GM23338 (cell line): ENCODE results near the gene PKIB. TPM values are rescaled to one million over a fixed set of nuclear protein-coding genes. Genes with fewer than 3 reads are reported as not detected.
"Not testable (repeated sequence)": the region's sequence is repeated elsewhere in the genome, so short reads cannot be mapped to it uniquely, and the experiment has no call there.

ENCODE experiments used
- ATAC-seq: fragments of 200-7000 bp; cut with Tn5 transposase; 3 replicates; pipeline ENCODE4 v1.9.1; 2020
- DNase-seq: peaks from one replicate; pipeline ENCODE4 v3.0.0-alpha.2; 2015; ENCODE audit warnings: low spot score
- H2AFZ ChIP-seq: fragments of 200-600 bp; sonication (generic); 2 replicates; pipeline ENCODE4 v1.8.0; 2016; ENCODE audit warnings: antibody characterized with exemption, mild to moderate bottlenecking, moderate library complexity
- H3F3A ChIP-seq: fragments of 200-600 bp; sonication (generic); replicated peaks from 2 replicates; pipeline ENCODE4 v1.8.0; 2017; ENCODE audit warnings: antibody characterized with exemption, mixed run types, low read depth
- H3K27ac ChIP-seq: fragments of 200-600 bp; sonication (generic); 2 replicates; pipeline ENCODE4 v1.6.1; 2016; ENCODE audit warnings: low read depth
- H3K27me3 ChIP-seq: fragments of 200-600 bp; sonication (generic); 2 replicates; pipeline ENCODE4 v1.8.0; 2016; ENCODE audit warnings: mild to moderate bottlenecking, mixed run types, moderate library complexity; ENCODE audit not compliant: insufficient read depth
- H3K36me3 ChIP-seq: fragments of 200-600 bp; sonication (generic); 2 replicates; pipeline ENCODE4 v1.8.0; 2016; ENCODE audit warnings: mild to moderate bottlenecking; ENCODE audit not compliant: insufficient read depth
- H3K4me1 ChIP-seq: fragments of 200-600 bp; sonication (generic); 2 replicates; pipeline ENCODE4 v1.8.0; 2016; ENCODE audit warnings: mild to moderate bottlenecking, moderate library complexity; ENCODE audit not compliant: insufficient read depth
- H3K4me2 ChIP-seq: fragments of 200-600 bp; sonication (generic); 2 replicates; pipeline ENCODE4 v1.7.1; 2017; ENCODE audit warnings: mixed run types
- H3K4me3 ChIP-seq: fragments of 200-600 bp; sonication (generic); 2 replicates; pipeline ENCODE4 v1.6.1; 2016; ENCODE audit warnings: mixed run types
- H3K79me2 ChIP-seq: fragments of 200-600 bp; sonication (generic); replicated peaks from 2 replicates; pipeline ENCODE4 v1.8.0; 2017; ENCODE audit warnings: mild to moderate bottlenecking; ENCODE audit not compliant: insufficient read depth
- H3K9me2 ChIP-seq: fragments of 200-600 bp; sonication (generic); 2 replicates; pipeline ENCODE4 v1.8.0; 2017; ENCODE audit not compliant: insufficient read depth
- H4K20me1 ChIP-seq: fragments of 200-600 bp; sonication (generic); replicated peaks from 2 replicates; pipeline ENCODE4 v1.8.0; 2017; ENCODE audit warnings: mild to moderate bottlenecking; ENCODE audit not compliant: insufficient read depth
- H3K27ac Mint-ChIP-seq: 2 replicates; pipeline ENCODE4 v1.8.0; 2020; ENCODE audit warnings: inconsistent platforms, mild to moderate bottlenecking, moderate library complexity, mixed read lengths
- H3K27me3 Mint-ChIP-seq: 3 replicates; pipeline ENCODE4 v1.8.0; 2022; ENCODE audit warnings: low read depth, mild to moderate bottlenecking, moderate library complexity, mixed read lengths, inconsistent platforms; ENCODE audit not compliant: insufficient read depth, poor library complexity
- H3K36me3 Mint-ChIP-seq: 3 replicates; pipeline ENCODE4 v1.8.0; 2021; ENCODE audit warnings: low read depth, mild to moderate bottlenecking, inconsistent platforms, moderate library complexity, mixed read lengths
- H3K4me1 Mint-ChIP-seq: 3 replicates; pipeline ENCODE4 v1.8.0; 2020; ENCODE audit warnings: mild to moderate bottlenecking, inconsistent platforms, mixed read lengths
- H3K4me3 Mint-ChIP-seq: 3 replicates; pipeline ENCODE4 v1.8.0; 2021; ENCODE audit warnings: moderate library complexity, mild to moderate bottlenecking, inconsistent platforms, mixed read lengths
- H3K9me3 Mint-ChIP-seq: 3 replicates; pipeline ENCODE4 v1.8.0; 2020; ENCODE audit warnings: moderate library complexity, mild to moderate bottlenecking, inconsistent platforms, mixed read lengths
- CREB1 ChIP-seq: fragments of 250-450 bp; sonication (Bioruptor Pico); IDR thresholded peaks from 2 replicates; pipeline ENCODE4 v1.5.0; 2020; ENCODE audit warnings: low read depth, mild to moderate bottlenecking, moderate library complexity
- CTCF ChIP-seq, 2 experiments: fragments of 200-600 bp in 1 of 2; sonication (generic) in 1 of 2; conservative IDR thresholded peaks; 2 replicates each; pipeline versions ENCODE4 v1.5.1 to v1.6.1; 2016 to 2017; ENCODE audit warnings: antibody characterized with exemption in 2 of 2, low read depth in 2 of 2, mild to moderate bottlenecking in 2 of 2, moderate library complexity in 1 of 2
- JUNB ChIP-seq: IDR thresholded peaks from one replicate; pipeline ENCODE4 v1.6.1; 2016; ENCODE audit warnings: antibody characterized with exemption; ENCODE audit not compliant: unreplicated experiment
- NANOG ChIP-seq: IDR thresholded peaks from 2 replicates; pipeline ENCODE4 v1.6.1; 2016; ENCODE audit warnings: antibody characterized with exemption, borderline replicate concordance
- POLR2AphosphoS5 ChIP-seq: IDR thresholded peaks from 2 replicates; pipeline ENCODE4 v1.6.1; 2016; ENCODE audit warnings: antibody characterized with exemption, low read depth
- REST ChIP-seq: IDR thresholded peaks from one replicate; pipeline ENCODE4 v1.6.1; 2018; ENCODE audit warnings: antibody characterized with exemption; ENCODE audit not compliant: unreplicated experiment
- STAT1 ChIP-seq: IDR thresholded peaks from one replicate; pipeline ENCODE4 v1.6.1; 2016; ENCODE audit warnings: antibody characterized with exemption; ENCODE audit not compliant: unreplicated experiment
- ZNF114 ChIP-seq: fragments of 250-450 bp; sonication (Bioruptor Pico); IDR thresholded peaks from 2 replicates; pipeline ENCODE4 v1.5.0; 2020; ENCODE audit warnings: mild to moderate bottlenecking, moderate library complexity
- ZNF331 ChIP-seq: fragments of 250-450 bp; sonication (Bioruptor Pico); IDR thresholded peaks from 2 replicates; pipeline ENCODE4 v1.5.0; 2020; ENCODE audit warnings: low read depth, mild to moderate bottlenecking, moderate library complexity
- polyA plus RNA-seq: library from polyadenylated mRNA; unstranded; fragments of >200 nt; fragmentation: Nextera tagmentation; extraction: Ambion mirVana; gene quantifications from 2 replicates; pipeline ENCODE4 v1.2.1, GENCODE V29; 2016
- total RNA-seq: library from RNA; depleted of rRNA; stranded (reverse); fragments of >200 nt; shearing (Covaris generic); gene quantifications from 2 replicates; pipeline ENCODE4 v1.2.3, GENCODE V29; 2014
- TF ChIP-seq, protein P1 (sequence below): IDR thresholded peaks from 2 replicates; pipeline ENCODE4 v1.6.1; 2016; ENCODE audit warnings: antibody characterized with exemption
- TF ChIP-seq, protein P2 (sequence below): fragments of 250-450 bp; sonication (Bioruptor Pico); IDR thresholded peaks from 2 replicates; pipeline ENCODE4 v1.5.0; 2020; ENCODE audit warnings: mild to moderate bottlenecking, moderate library complexity

PKIB gene
- total and polyA plus RNA-seq, 2 experiments from 2014 or later, result 125 to 170 TPM

DNA sequence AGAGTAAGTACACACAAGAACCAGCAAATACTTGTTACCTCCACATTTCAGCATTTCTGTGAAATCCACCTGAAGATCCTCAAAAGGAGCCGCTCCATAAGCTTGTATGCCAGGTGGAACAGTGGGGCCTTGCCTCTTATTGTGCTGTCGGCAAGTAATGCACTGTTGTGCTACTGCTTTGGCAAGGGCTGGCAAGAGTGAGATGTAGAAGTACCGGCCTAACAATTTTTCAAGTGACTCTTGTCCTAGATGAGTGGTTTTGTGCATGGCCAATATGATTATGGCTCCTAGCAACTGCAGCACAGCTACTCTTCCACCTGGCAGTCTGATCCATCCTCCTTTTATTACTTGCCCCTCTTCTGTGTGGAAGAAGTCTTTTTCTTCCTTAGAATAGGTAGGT is 134.7 kb downstream of the PKIB start:
- H3K27me3 ChIP-seq, H3K4me3 ChIP-seq, H3K4me1 Mint-ChIP-seq, H3K4me1 ChIP-seq, H3K27me3 Mint-ChIP-seq, H3K9me2 ChIP-seq, H3K4me2 ChIP-seq, DNase-seq, H3K36me3 ChIP-seq, H3F3A ChIP-seq, H3K4me3 Mint-ChIP-seq, H3K27ac Mint-ChIP-seq, H2AFZ ChIP-seq, H4K20me1 ChIP-seq, H3K27ac ChIP-seq, ATAC-seq, H3K79me2 ChIP-seq: not testable (repeated sequence)
- Mint-ChIP-seq H3K9me3 (peaks cover 17% of the 10 kb centered on the region), H3K36me3 (peaks cover 10% of the 10 kb centered on the region)

DNA sequence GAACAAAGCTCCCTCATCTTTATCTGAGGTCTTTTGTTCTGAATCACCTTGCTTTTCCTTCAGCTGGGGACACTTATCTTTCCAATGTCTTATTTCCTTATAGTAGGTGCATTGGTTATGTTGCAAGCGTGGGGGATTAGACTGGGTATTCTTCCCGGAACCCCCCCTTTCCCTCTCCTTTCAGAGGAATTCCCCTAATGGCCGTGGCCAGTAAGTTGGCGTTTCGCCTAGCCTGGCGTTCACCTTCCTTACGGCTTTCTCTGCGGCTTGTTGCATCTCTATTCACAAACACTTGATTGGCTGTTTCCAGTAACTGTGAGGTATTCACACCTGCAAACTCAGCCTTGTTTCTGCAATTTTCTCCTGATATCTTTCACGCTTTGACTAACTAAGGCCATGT is 136.5 kb downstream of the PKIB start:
- no peak for ATAC-seq
- peaks cover 3% of the 10 kb centered on the region; the same call in 1 of the 2 replicates for H3K27me3 ChIP-seq
- peaks cover 10% of the 10 kb centered on the region for H3K36me3 Mint-ChIP-seq
- TF ChIP-seq JUNB (no peak), REST (no peak), STAT1 (no peak), ZNF331 (no peak), ZNF114 (CRISPR knock-in tag) (no peak), NANOG (no peak), POLR2AphosphoS5 (no peak), CTCF (conservative IDR thresholded peaks at IDR 0.05; ENCODE audit: low read depth in 2 of 2) (no peak), CREB1 (CRISPR knock-in tag) (no peak)
- TF ChIP-seq, protein P1, sequence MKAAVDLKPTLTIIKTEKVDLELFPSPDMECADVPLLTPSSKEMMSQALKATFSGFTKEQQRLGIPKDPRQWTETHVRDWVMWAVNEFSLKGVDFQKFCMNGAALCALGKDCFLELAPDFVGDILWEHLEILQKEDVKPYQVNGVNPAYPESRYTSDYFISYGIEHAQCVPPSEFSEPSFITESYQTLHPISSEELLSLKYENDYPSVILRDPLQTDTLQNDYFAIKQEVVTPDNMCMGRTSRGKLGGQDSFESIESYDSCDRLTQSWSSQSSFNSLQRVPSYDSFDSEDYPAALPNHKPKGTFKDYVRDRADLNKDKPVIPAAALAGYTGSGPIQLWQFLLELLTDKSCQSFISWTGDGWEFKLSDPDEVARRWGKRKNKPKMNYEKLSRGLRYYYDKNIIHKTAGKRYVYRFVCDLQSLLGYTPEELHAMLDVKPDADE, result no peak
- TF ChIP-seq, protein P2, sequence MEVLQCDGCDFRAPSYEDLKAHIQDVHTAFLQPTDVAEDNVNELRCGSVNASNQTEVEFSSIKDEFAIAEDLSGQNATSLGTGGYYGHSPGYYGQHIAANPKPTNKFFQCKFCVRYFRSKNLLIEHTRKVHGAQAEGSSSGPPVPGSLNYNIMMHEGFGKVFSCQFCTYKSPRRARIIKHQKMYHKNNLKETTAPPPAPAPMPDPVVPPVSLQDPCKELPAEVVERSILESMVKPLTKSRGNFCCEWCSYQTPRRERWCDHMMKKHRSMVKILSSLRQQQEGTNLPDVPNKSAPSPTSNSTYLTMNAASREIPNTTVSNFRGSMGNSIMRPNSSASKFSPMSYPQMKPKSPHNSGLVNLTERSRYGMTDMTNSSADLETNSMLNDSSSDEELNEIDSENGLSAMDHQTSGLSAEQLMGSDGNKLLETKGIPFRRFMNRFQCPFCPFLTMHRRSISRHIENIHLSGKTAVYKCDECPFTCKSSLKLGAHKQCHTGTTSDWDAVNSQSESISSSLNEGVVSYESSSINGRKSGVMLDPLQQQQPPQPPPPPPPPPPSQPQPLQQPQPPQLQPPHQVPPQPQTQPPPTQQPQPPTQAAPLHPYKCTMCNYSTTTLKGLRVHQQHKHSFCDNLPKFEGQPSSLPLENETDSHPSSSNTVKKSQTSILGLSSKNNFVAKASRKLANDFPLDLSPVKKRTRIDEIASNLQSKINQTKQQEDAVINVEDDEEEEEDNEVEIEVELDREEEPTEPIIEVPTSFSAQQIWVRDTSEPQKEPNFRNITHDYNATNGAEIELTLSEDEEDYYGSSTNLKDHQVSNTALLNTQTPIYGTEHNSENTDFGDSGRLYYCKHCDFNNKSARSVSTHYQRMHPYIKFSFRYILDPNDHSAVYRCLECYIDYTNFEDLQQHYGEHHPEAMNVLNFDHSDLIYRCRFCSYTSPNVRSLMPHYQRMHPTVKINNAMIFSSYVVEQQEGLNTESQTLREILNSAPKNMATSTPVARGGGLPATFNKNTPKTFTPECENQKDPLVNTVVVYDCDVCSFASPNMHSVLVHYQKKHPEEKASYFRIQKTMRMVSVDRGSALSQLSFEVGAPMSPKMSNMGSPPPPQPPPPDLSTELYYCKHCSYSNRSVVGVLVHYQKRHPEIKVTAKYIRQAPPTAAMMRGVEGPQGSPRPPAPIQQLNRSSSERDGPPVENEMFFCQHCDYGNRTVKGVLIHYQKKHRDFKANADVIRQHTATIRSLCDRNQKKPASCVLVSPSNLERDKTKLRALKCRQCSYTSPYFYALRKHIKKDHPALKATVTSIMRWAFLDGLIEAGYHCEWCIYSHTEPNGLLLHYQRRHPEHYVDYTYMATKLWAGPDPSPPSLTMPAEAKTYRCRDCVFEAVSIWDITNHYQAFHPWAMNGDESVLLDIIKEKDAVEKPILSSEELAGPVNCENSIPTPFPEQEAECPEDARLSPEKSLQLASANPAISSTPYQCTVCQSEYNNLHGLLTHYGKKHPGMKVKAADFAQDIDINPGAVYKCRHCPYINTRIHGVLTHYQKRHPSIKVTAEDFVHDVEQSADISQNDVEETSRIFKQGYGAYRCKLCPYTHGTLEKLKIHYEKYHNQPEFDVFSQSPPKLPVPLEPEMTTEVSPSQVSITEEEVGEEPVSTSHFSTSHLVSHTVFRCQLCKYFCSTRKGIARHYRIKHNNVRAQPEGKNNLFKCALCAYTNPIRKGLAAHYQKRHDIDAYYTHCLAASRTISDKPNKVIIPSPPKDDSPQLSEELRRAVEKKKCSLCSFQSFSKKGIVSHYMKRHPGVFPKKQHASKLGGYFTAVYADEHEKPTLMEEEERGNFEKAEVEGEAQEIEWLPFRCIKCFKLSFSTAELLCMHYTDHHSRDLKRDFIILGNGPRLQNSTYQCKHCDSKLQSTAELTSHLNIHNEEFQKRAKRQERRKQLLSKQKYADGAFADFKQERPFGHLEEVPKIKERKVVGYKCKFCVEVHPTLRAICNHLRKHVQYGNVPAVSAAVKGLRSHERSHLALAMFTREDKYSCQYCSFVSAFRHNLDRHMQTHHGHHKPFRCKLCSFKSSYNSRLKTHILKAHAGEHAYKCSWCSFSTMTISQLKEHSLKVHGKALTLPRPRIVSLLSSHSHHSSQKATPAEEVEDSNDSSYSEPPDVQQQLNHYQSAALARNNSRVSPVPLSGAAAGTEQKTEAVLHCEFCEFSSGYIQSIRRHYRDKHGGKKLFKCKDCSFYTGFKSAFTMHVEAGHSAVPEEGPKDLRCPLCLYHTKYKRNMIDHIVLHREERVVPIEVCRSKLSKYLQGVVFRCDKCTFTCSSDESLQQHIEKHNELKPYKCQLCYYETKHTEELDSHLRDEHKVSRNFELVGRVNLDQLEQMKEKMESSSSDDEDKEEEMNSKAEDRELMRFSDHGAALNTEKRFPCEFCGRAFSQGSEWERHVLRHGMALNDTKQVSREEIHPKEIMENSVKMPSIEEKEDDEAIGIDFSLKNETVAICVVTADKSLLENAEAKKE (CRISPR knock-in tag), result no peak

More for the DNA sequence above, 136.5 kb downstream of the PKIB start:
- H3K9me2 ChIP-seq, result no peaks in the 10 kb centered on the region
- H3K27ac ChIP-seq, result no peak overlapping the region
- no peak overlapping the region for H3K4me2 ChIP-seq
- H3K36me3 ChIP-seq, result no peaks in the 10 kb centered on the region
- DNase-seq, result no peak
- no peak overlapping the region for H3K4me3 ChIP-seq
- no peak overlapping the region for H3K4me3 Mint-ChIP-seq
- no peak overlapping the region for H3K27ac Mint-ChIP-seq
- H3K4me1 ChIP-seq, result peaks cover 4% of the 10 kb centered on the region
- no peaks in the 10 kb centered on the region for H4K20me1 ChIP-seq
- no peaks in the 10 kb centered on the region for H3K79me2 ChIP-seq
- H3F3A ChIP-seq, result no peaks in the 10 kb centered on the region
- peaks cover 6% of the 10 kb centered on the region for H3K4me1 Mint-ChIP-seq
- H3K27me3 Mint-ChIP-seq, result peaks cover 5% of the 10 kb centered on the region
- peaks cover 17% of the 10 kb centered on the region for H3K9me3 Mint-ChIP-seq
- no peak overlapping the region for H2AFZ ChIP-seq
